Effector memory CD4-positive, alpha-beta T cell (primary cell): ENCODE results near the gene PIWIL4.
"Not testable (repeated sequence)": the region's sequence is repeated elsewhere in the genome, so short reads cannot be mapped to it uniquely, and the experiment has no call there.

Source experiments
- DNase-seq, 3 donors: peaks; one replicate each; pipeline ENCODE4 v3.0.0-alpha.2; 2020
- H3K27ac ChIP-seq: 2 replicates; pipeline ENCODE4 v1.7.0; 2013; ENCODE audit warnings: mild to moderate bottlenecking, low read length, moderate library complexity; ENCODE audit not compliant: insufficient read depth, poor library complexity, severe bottlenecking
- H3K27me3 ChIP-seq: replicated peaks from 2 replicates; pipeline ENCODE4 v1.7.0; 2013; ENCODE audit warnings: mild to moderate bottlenecking, low read length; ENCODE audit not compliant: insufficient read depth, control insufficient read depth, poor library complexity, severe bottlenecking
- H3K36me3 ChIP-seq: 2 replicates; pipeline ENCODE4 v1.7.0; 2013; ENCODE audit warnings: mild to moderate bottlenecking, low read length, moderate library complexity; ENCODE audit not compliant: control insufficient read depth, insufficient read depth
- H3K4me1 ChIP-seq: 2 replicates; pipeline ENCODE4 v1.7.0; 2013; ENCODE audit warnings: low read length, mild to moderate bottlenecking; ENCODE audit not compliant: control insufficient read depth, insufficient read depth, poor library complexity, severe bottlenecking
- H3K4me3 ChIP-seq: 2 replicates; pipeline ENCODE4 v1.7.0; 2013; ENCODE audit warnings: low read length, low read depth, mild to moderate bottlenecking; ENCODE audit not compliant: insufficient read depth, poor library complexity, severe bottlenecking
- H3K9me3 ChIP-seq: 2 replicates; pipeline ENCODE4 v1.7.0; 2013; ENCODE audit warnings: mild to moderate bottlenecking, low read length, moderate library complexity; ENCODE audit not compliant: control insufficient read depth

PIWIL4 gene

DNA sequence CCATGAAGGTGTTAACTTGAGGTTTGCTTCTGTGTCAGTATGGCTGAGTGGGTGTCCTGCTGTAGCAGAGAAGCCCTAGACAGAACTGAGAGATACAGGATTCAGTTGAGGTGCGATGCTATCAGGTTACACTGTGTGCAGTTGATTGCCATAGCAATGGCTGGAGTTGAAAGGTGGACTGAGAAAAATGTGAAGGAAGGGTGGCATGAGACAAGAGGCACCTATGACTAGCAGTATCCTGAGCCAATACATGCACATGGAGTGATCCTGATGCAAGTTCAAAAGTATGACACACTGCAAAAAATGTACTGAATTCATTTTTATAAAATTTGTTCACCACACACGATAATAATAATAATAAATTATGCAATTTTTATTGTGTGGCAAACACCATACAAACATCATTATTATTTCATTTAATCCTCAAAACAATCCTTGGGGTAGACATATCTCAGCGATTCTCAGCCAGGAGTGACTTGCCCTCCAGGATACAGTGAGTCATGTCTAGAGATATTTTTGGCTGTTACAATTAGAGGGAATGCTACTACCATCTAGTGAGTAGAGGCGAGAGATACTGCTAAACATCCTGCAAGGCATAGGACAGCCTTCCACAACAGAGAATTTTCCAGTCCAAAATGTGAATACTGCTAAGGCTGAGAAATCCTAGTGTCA lies 3.9 kb upstream of the PIWIL4 start:
- Histone ChIP-seq H3K4me3 (no peak overlapping the region), H3K36me3 (no peaks in the 10 kb centered on the region), H3K9me3 (no peaks in the 10 kb centered on the region), H3K4me1 (no peaks in the 10 kb centered on the region), H3K27me3 (no peaks in the 10 kb centered on the region), H3K27ac (no peak overlapping the region)
- DNase-seq = no peak

DNA sequence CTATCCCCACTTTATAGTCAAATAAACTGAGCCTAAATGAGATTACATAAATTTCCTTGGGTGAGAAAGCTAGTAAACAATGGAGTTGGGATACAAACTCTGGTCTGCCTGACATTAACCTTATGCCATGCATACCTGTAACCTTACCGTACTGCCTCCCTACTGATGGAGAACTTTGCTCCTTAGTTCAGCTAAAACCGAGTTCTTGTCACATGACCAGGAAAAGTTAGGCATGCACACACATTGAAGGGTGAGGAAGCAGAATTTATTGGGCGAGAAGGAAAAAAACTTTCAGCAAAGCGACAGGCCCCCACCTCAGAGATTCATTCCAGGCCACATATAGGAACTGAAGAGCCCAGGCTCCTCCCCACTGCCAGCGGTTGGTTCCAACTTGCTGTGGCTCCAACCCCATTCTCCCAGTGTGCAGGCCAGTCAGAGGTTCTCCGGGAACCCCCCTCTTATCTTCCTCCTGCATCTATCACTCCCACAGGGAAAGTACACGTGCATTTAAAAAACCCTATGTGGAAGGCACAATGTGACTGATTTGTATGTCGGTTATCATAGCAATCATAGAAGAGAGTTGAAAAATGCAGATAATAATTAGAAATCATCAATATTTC lies 3.2 kb upstream of the PIWIL4 start:
- Histone ChIP-seq H3K27me3 (no peaks in the 10 kb centered on the region), H3K36me3 (no peaks in the 10 kb centered on the region), H3K27ac (no peak overlapping the region), H3K4me1 (no peaks in the 10 kb centered on the region), H3K4me3 (no peak overlapping the region), H3K9me3 (no peaks in the 10 kb centered on the region)
- DNase-seq = no peak

DNA sequence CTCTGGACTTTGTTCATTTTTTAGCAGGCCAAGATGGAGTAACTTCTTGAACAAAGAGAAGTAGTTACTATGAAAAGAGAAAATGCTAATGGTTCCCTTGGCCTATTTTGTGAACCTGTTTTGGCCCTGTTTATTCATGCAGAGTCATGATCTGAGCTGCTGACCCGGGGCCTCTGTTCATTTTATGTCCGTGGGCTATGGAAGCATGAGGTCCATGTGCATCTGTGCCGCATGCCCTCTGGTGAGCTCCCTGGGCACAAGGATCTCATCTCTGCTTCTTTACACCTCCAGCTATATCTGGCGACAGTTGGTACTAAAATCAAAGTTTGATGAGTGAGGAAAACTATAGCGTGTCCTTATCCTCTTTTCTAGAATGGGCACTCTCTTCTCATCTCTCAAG lies 1.0 kb downstream of the PIWIL4 start:
- no peak overlapping the region for H3K27ac ChIP-seq
- no peak overlapping the region for H3K4me3 ChIP-seq
- no peaks in the 10 kb centered on the region for H3K4me1 ChIP-seq
- no peaks in the 10 kb centered on the region for H3K36me3 ChIP-seq
- no peaks in the 10 kb centered on the region for H3K9me3 ChIP-seq
- H3K27me3 ChIP-seq = no peaks in the 10 kb centered on the region
- DNase-seq = no peak

DNA sequence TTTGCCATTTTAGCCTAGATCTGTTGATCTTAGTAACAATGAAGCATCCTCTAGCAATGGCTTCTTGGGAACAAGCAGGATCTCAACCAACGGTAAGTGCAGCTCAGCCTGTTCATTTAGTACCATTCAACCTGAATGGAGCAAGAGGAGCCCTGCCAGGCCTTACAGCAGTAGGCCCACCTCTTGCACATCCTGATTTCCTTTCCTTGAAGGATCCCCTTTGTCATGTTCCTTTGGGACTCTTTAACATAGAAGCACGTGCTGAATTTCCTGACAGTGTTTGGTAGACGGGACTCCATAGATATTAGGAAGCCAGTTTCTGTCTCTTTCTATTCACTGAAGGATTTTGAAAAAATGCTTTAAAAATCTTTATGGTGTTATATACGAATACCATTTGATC lies 1.5 kb downstream of the PIWIL4 start:
- no peaks in the 10 kb centered on the region for H3K9me3 ChIP-seq
- H3K36me3 ChIP-seq = no peaks in the 10 kb centered on the region
- H3K4me1 ChIP-seq = no peaks in the 10 kb centered on the region
- no peak overlapping the region for H3K27ac ChIP-seq
- DNase-seq = no peak
- no peak overlapping the region for H3K4me3 ChIP-seq
- no peaks in the 10 kb centered on the region for H3K27me3 ChIP-seq

DNA sequence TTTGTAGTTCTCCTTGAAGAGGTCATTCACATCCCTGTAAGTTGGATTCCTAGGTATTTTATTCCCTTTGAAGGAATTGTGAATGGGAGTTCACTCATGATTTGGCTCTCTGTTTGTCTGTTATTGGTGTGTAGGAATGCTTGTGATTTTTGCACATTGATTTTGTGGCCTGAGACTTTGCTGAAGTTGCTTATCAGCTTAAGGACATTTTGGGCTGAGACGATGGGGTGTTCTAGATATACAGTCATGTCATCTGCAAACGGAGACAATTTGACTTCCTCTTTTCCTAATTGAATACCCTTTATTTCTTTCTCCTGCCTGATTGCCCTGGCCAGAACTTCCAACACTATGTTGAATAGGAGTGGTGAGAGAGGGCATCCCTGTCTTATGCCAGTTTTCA lies 5.8 kb downstream of the PIWIL4 start:
- not testable (repeated sequence) for H3K9me3 ChIP-seq, H3K27me3 ChIP-seq, DNase-seq, H3K4me1 ChIP-seq, H3K4me3 ChIP-seq, H3K27ac ChIP-seq, H3K36me3 ChIP-seq

- Histone ChIP-seq H3K36me3 (no peaks in the 10 kb centered on the region), H3K9me3 (no peaks in the 10 kb centered on the region), H3K4me3 (no peak overlapping the region), H3K27ac (no peak overlapping the region), H3K27me3 (no peaks in the 10 kb centered on the region), H3K4me1 (no peaks in the 10 kb centered on the region)
- DNase-seq = no peak
These were observed 7.2 kb downstream of the PIWIL4 start for GRCh38 chr11:94574193-94574961.

DNA sequence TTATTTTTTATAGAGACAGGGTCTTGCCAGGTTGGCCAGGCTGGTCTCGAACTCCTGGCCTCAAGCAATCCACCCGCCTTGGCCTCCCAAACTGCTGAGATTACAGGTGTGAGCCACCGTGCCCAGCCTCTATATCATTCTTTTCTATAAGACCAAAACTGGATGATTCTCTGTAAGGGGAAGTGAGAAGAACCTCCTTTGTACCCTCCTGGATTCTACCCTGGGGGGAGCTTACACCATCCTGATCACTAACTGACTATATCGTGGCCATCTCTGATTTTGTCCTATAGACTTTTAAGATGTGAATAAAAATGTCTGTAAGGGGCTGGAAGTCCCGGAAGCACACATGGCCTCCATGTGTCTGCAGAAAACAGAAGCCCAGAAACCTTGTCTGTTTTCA lies 9.1 kb downstream of the PIWIL4 start:
- H3K36me3 ChIP-seq = no peaks in the 10 kb centered on the region
- no peak for DNase-seq
- no peaks in the 10 kb centered on the region for H3K27me3 ChIP-seq
- H3K27ac ChIP-seq = no peak overlapping the region
- H3K4me3 ChIP-seq = no peak overlapping the region
- no peaks in the 10 kb centered on the region for H3K9me3 ChIP-seq
- H3K4me1 ChIP-seq = no peaks in the 10 kb centered on the region

- no peaks in the 10 kb centered on the region for H3K27me3 ChIP-seq
- no peaks in the 10 kb centered on the region for H3K9me3 ChIP-seq
- H3K4me1 ChIP-seq = no peaks in the 10 kb centered on the region
- H3K4me3 ChIP-seq = no peak overlapping the region
- no peak overlapping the region for H3K27ac ChIP-seq
- no peaks in the 10 kb centered on the region for H3K36me3 ChIP-seq
- no peak for DNase-seq
These were observed 10.7 kb downstream of the PIWIL4 start for GRCh38 chr11:94577841-94578240.

DNA sequence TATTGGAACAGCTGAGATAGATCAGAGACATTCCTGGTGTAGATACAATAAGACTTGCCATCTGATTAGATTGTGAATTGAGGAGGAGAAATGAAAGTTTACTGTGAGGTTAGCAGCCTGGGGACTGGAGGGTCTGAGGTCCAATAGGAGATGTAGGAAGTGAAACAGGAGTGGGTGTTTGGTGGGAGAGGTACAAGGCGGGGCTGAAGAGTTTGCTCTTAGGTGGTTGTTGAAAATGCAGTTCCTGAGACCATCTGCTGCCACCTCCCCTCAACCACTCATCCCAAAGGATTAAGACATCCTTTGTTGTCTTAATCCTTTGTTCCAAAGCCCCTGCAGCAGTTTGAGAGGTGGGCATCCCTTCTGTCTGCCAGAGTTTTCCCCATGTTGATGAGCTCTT lies 14.8 kb downstream of the PIWIL4 start:
- Histone ChIP-seq H3K36me3 (no peaks in the 10 kb centered on the region), H3K4me1 (no peaks in the 10 kb centered on the region), H3K9me3 (no peaks in the 10 kb centered on the region), H3K27ac (no peak overlapping the region), H3K4me3 (no peak overlapping the region), H3K27me3 (no peaks in the 10 kb centered on the region)
- DNase-seq = no peak

GRCh38 chr11:94583213-94583865 lies 16.2 kb downstream of the PIWIL4 start:
- no peak overlapping the region for H3K4me3 ChIP-seq
- H3K9me3 ChIP-seq = no peaks in the 10 kb centered on the region
- DNase-seq = no peak
- H3K27ac ChIP-seq = no peak overlapping the region
- H3K4me1 ChIP-seq = no peaks in the 10 kb centered on the region
- H3K27me3 ChIP-seq = no peaks in the 10 kb centered on the region
- no peaks in the 10 kb centered on the region for H3K36me3 ChIP-seq
